Measurements from ENCODE around the gene EBF4.

EBF4 gene

GRCh38 chr20:2794866-2795447 is 102.4 kb downstream of the EBF4 start:
- no peak overlapping the region for H3K27ac ChIP-seq
- TF ChIP-seq ZFX (IDR thresholded peaks at IDR 0.05; ENCODE audit: borderline replicate concordance), result no peak

GRCh38 chr20:2795451-2795850 is 102.9 kb downstream of the EBF4 start:
- TF ChIP-seq ZFX (IDR thresholded peaks at IDR 0.05; ENCODE audit: borderline replicate concordance) (no peak), CTCF (IDR thresholded peaks at IDR 0.05) (no peak)

GRCh38 chr20:2796011-2796660 is 103.6 kb downstream of the EBF4 start:
- TF ChIP-seq CTCF (IDR thresholded peaks at IDR 0.05) (no peak), ZFX (IDR thresholded peaks at IDR 0.05; ENCODE audit: borderline replicate concordance) (no peak)
- no peak overlapping the region for H3K27ac ChIP-seq

More at GRCh38 chr20:2795451-2795850, 102.9 kb downstream of the EBF4 start:
- H3K27ac ChIP-seq, result no peak overlapping the region

- TF ChIP-seq CTCF (IDR thresholded peaks at IDR 0.05) (no peak), ZFX (IDR thresholded peaks at IDR 0.05; ENCODE audit: borderline replicate concordance) (no peak)
Measured at GRCh38 chr20:2797136-2797983, 104.8 kb downstream of the EBF4 start.

GRCh38 chr20:2798095-2798805 is 105.7 kb downstream of the EBF4 start:
- TF ChIP-seq ZFX (IDR thresholded peaks at IDR 0.05; ENCODE audit: borderline replicate concordance) (no peak), CTCF (IDR thresholded peaks at IDR 0.05) (no peak)
- no peak overlapping the region for H3K27ac ChIP-seq

More at GRCh38 chr20:2797136-2797983, 104.8 kb downstream of the EBF4 start:
- H3K27ac ChIP-seq, result no peak overlapping the region

GRCh38 chr20:2798814-2799213 is 106.2 kb downstream of the EBF4 start:
- no peak overlapping the region for H3K27ac ChIP-seq
- TF ChIP-seq CTCF (IDR thresholded peaks at IDR 0.05) (no peak), ZFX (IDR thresholded peaks at IDR 0.05; ENCODE audit: borderline replicate concordance) (no peak)

GRCh38 chr20:2799271-2799670 is 106.7 kb downstream of the EBF4 start:
- H3K27ac ChIP-seq, result no peak overlapping the region
- TF ChIP-seq ZFX (IDR thresholded peaks at IDR 0.05; ENCODE audit: borderline replicate concordance) (no peak), CTCF (IDR thresholded peaks at IDR 0.05) (no peak)
